ENCODE results near the gene SEMA6B.
"Not testable (repeated sequence)": the region's sequence is repeated elsewhere in the genome, so short reads cannot be mapped to it uniquely, and the experiment has no call there.

SEMA6B gene

DNA sequence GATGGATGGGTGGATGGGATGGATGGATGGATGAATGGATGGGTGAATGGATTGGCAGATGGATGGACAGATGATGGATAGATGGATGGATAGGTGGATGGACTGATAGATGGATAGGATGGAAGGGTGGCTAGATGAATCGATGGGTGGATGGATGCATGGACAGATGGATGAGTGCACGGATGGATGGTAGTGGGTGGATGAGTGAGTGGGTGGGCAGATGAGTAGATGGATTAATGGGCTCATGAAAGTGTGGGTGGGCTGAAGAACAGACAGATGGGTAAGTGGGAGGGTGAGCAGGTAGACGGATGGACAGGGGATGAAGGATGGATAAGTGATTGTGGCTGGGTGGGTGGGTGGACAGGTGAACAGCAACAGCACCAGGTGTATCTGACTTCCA, 5.7 kb downstream of the SEMA6B start:
- no peak for TF ChIP-seq ZNF274 (IDR thresholded peaks at IDR 0.05; ENCODE audit: low read depth, low read length)
- no peak overlapping the region for H3K4me3 ChIP-seq (ENCODE audit: low read length)

DNA sequence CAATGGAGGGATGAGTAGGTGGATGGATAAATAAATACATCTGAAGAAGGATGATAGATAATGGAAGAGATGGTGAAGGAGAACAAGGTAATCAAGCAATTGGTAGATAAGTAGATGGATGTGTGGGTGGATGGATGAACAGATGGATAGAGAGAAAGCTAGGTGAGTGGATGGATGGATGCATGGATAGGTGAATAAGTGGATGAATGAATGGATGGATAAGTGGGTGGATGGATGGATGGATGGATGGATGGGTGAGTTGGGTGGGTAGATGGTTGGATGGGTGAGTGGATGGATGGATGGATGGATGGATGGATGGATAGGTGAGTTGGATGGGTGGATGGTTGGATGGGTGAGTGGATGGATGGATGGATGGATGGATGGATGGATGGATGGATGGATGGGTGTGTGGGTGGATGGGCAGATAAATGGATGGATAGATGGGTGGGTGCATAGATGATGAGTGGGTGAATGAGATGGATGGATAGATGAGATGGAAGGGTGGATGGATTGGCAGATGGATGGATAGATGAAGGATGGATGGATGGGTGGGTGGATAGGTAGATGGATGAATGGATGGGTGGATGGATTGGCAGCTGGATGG, 6.3 kb downstream of the SEMA6B start:
- no peak for TF ChIP-seq ZNF274 (IDR thresholded peaks at IDR 0.05; ENCODE audit: low read depth, low read length)
- no peak overlapping the region for H3K4me3 ChIP-seq (ENCODE audit: low read length)

DNA sequence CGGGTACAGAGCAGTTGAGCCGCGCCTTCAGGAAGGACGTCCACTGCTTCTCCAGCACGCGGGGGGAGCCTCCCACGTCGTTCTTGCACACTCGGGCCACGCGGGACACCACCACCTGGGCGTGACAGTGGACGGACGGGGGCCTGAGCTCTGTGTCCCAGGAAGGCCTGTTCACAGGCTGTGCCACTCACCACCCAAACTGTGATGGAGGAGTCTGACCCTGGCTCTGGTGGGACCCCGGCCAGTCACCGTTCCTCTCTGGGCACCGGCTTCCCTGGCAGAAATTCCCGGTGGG, 7.0 kb downstream of the SEMA6B start:
- H3K4me3 ChIP-seq (ENCODE audit: low read length), result no peak overlapping the region
- no peak for TF ChIP-seq ZNF274 (IDR thresholded peaks at IDR 0.05; ENCODE audit: low read depth, low read length)

DNA sequence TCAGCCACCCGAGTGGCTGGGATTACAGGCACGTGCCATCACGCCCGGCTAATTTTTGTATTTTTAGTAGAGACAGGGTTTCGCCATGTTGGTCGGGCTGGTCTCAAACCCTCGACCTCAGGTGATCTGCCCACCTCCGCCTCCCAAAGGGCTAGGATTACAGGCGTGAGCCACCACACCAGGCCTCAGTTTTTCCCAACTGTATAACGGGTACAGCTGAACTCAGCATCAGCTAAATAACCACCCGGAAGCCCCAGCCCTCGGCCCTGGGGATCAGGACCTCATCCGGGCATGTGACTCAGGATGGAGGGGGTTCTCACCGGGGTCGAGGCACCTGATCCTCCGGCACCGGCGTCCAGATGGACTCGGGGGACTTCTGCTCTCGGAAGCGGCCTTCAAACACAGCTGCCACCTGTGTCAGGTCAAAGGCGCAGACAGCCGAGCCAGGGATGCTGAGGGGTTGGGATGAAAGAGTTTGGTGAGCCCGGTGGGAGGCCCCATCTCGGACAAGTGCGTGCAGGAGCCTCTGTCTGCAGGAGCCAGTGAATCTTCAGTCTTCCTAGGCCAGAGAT, 8.9 kb downstream of the SEMA6B start:
- TF ChIP-seq ZNF274 (IDR thresholded peaks at IDR 0.05; ENCODE audit: low read depth, low read length), result no peak

DNA sequence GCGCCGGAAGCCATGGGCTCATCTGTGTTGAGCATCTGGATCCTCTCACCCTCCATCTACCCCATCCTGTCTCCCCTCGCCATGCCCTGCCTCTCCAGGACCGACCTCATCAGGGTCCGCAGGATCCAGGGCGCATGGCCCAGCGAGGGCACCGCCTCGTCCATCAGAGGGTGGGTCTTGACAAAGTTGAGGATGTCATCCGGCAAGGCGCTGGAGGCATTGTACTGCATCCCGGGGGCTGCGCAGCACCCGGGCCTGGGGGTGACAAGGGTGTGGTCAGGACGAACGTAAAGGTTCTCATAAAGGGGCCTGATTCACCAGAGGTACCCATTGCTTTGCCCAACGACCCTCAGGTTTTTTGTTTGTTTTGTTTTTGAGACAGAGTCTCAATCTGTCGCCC, 9.5 kb downstream of the SEMA6B start:
- TF ChIP-seq ZNF274 (IDR thresholded peaks at IDR 0.05; ENCODE audit: low read depth, low read length), result no peak
- H3K4me3 ChIP-seq (ENCODE audit: low read length), result no peak overlapping the region

More for the DNA sequence above, 8.9 kb downstream of the SEMA6B start:
- H3K4me3 ChIP-seq (ENCODE audit: low read length), result no peak overlapping the region

DNA sequence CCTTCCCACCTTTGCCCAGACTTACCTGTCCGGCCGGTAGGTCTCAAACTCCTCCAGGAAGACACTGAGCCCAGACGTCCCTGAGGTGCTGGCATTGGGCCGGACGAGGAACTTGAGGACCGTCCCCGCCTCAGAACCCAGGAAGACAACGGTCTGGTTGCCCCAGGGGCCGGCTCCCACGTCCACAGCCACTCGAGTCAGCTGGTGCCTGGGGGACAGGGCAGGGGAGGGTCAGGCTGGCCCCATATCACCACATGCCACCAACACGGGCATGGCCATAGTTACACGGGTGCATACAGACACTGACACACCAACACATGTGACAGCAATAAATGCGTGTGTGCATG, 11.3 kb downstream of the SEMA6B start:
- no peak for TF ChIP-seq ZNF274 (IDR thresholded peaks at IDR 0.05; ENCODE audit: low read depth, low read length)
- no peak overlapping the region for H3K4me3 ChIP-seq (ENCODE audit: low read length)

DNA sequence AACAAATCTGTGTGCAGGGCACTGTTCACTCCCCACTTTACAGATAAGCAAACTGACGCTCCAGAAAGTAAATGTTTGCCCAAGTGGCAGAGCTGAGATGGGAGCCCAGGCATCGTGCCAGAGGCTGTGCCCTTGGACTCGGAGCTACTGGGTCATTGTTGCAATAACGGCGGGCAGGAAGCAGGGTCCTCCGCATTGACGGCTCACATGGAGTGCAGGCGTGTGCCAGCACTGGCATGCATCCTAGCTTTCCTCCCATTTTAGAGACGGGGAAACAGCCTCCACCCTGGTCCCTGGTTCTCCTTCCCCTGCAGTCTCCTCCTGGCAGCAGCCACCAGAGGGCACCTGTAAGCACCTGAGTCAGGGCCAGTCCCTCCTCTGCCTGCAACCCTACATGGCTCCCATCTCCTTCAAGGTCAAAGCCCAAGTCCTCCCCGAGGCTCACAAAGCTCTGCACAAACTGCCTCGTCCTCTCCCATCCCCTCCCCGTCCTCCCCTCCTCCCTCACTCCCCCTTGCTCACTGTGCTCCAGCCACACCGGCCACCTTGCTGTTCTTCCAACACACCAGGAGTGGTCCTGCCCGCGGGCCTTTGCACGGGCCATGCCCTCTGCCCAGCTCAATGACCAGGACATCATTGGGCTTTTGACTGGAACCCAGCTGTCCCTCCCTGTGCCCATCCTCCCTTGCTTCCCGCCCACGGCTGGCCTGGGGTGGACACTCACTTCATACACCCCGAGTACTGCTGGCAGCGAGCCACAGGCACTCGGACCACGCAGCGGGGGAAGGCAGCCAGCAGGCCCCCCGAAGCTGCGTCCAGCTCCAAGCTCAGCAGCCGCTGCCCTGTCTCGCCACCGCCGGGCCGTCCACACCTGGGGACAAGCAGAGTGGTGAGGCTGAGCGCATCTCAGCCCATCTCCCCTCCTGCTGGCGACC, 11.9 kb downstream of the SEMA6B start:
- TF ChIP-seq ZNF274 (IDR thresholded peaks at IDR 0.05; ENCODE audit: low read depth, low read length), result no peak
- H3K4me3 ChIP-seq (ENCODE audit: low read length), result no peak overlapping the region

DNA sequence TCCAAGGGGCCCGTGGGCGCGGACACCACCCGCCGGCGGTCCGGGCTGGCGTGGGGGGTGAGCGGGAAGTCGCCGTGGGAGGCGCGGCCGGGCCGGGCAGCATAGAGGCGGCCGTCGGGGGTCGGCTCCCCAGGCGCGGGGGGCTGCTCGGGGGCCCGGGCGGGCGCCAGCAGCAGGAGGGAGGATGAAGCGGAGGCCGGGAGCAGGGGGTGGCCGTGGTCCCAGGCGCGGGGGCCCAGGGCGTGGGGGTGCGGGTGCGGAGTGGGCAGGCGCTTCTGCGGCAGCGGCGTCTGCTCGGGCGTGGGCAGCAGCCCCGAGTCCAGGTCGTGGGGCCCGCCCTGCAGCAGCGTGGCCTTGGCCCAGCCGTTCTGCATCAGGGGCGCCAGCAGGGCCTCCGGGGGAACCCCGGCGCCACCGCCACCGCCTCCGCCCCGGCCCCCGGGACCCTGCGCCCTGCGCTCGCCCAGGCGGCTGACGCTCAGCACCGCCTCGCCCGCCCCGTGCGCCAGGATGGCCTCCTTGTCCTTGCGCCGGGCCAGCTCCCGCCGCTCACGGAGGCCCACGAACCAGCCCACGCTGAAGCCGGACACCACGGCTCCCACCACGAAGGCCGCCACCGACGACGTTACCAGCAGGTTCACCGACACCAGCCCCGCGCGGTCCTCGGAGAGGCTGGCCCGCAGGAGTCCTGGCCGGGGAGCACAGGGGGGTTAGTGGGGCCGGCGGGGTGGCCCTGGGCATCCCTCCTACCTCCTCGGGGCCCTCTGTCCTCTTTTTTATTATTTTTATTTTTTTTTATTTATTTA, 15.4 kb downstream of the SEMA6B start:
- H3K4me3 ChIP-seq (ENCODE audit: low read length), result no peak overlapping the region
- TF ChIP-seq ZNF274 (IDR thresholded peaks at IDR 0.05; ENCODE audit: low read depth, low read length), result no peak

DNA sequence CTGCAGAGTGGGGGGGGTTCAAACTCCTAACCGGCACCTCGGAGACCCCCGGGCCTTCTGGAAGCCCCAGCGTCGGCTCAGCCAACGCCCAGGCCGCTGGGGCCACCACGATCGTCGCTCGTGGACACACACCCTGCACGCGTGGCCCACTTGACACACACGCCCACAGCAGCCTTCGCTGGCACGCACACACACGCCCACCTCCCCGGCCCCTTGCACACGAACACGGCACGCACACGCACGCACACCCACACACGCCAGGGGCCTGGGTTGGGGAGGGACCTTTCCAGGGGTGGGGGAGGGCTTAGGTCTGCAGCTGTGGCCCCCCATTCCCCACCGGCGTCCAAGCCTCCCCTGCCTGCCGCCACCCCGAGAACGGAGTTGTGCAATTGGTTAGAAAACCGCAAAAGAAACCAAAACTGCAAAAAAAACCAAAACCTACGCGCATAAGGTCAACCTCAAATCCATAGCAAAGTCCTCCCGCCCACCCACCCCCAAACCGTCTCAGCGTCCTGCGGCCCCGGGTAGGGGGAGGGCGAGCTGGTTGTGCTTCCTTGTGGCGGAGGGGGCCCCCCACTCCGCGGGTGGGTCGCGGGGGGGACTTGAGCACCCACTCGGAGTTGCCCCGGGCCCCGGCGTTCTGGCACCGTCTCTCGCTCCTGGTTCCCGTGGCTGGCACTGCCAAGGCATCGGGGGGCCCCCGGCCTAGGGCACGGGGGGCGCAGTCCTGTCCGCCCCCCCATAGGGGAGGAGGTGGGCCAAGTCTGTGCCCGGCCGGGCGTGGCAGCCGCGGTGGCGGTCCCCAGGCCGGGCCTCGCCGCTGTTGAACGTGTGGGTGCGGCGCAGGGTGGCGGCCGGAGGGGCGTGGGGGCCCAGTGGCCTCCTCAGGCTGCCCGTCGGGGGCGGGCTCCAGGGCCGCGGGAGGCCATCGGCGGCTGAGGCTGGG, 16.3 kb downstream of the SEMA6B start:
- TF ChIP-seq ZNF274 (IDR thresholded peaks at IDR 0.05; ENCODE audit: low read depth, low read length), result no peak
- H3K4me3 ChIP-seq (ENCODE audit: low read length), result peak overlapping the region; percentile 14; the same call in 1 of the 2 replicates

DNA sequence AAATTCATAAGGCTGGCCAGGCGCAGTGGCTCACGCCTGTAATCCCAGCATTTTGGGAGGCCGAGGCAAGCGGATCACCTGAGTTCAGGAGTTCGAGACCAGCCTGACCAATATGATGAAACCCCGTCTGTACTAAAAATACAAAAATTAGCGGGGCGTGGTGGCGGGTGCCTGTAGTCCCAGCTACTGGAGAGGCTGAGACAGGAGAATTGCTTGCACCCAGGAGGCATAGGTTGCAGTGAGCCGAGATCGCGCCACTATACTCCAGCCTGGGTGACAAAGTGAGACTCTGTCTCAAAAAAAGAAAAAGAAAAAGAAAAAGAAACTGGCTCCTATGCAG, 17.7 kb downstream of the SEMA6B start:
- H3K4me3 ChIP-seq (ENCODE audit: low read length), result not testable (repeated sequence)

DNA sequence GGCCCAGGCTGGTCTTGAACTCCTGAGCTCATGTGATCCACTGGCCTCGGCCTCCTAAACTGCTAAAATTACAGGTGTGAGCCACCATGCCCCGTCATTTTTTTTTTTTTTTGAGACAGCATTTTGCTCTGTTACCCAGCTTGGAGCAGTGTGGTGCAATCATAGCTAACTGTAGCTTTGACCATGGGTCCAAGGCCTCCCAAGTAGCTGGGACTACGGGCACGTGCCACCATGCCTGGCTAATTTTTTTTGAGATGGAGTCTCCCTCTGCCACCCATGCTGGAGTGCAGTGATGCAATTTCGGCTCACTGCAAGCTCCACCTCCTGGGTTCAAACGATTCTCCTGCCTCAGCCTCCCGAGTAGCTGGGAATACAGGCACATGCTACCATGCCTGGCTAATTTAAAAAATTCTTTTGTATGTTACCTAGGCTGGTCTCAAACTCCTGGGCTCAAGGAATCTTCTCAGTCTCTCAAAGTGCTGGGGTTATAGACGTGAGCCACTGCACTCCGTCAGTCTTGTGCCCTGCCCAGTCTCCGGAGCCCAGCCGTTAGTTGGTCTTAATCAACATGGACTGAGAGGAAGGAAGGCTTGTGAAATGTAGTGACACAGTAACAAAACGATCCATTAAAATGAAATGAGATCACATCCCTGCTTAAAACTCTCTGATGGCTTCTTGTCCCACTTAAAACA, 18.2 kb downstream of the SEMA6B start:
- TF ChIP-seq ZNF274 (IDR thresholded peaks at IDR 0.05; ENCODE audit: low read depth, low read length), result no peak
- no peak overlapping the region for H3K4me3 ChIP-seq (ENCODE audit: low read length)

DNA sequence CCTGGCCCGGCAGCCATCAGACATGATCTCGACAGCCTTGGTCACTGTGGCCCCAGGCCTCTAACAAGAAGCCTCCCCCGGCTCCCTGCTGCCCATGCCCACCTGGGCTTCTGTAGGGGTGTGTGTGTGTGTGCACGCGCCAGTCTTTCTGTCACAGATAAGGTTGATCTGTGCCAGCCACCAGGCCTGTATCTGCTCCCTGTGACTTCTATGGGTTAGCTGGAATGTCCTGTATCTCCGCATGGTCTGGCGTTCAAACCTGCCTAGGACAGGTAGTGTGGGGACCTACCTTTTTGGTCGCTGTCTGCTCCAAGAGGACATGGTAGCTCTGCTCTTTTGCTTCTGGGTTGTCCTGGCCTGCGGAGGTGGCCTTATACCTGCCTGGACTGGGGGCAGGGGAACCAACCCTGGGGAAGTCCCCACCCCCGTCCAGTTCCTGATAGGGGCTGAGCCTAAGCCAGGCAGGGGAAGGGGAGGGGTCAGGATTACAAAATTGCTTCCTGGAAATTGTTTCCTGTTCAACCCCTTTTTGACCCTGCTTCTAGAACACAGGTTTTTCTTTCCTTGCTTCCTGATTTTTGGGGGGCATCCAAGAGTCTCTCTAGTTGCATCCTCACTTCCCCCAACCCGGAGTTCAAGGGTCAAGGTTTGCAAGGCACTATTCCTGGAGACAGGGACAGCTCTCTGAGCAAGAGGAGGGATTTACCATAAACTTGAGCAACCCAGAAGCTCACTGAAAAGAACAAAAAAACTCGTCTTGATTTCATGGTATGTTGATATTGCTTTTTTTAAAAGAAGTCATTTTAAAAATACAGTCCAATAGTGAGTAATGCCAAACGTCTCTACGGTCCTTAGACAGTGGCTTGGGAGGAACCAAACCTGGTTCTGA, 19.5 kb downstream of the SEMA6B start, which contains the start of gene LRG1:
TSS of gene LRG1 (minus strand) at position 344 of the 889 bp plus-strand sequence. CDS start at position 321, 23 bp downstream.
- TF ChIP-seq ZNF274 (IDR thresholded peaks at IDR 0.05; ENCODE audit: low read depth, low read length), result no peak
- H3K4me3 ChIP-seq (ENCODE audit: low read length), result no peak within 1 kb of the TSS

Data from GM08714 (cell line).